GM10266 (cell line): ENCODE results near the gene COL27A1.

Experiments used
- DNase-seq: peaks from one replicate; pipeline ENCODE4 v3.0.0; 2012; ENCODE audit errors: extremely low spot score
- TF ChIP-seq, protein P1 (sequence below): IDR thresholded peaks from 2 replicates; pipeline ENCODE4 v1.5.1; 2012; ENCODE audit warnings: mild to moderate bottlenecking, low read depth; ENCODE audit not compliant: control insufficient read depth, insufficient read depth; ENCODE audit errors: missing control alignments

COL27A1 gene

DNA sequence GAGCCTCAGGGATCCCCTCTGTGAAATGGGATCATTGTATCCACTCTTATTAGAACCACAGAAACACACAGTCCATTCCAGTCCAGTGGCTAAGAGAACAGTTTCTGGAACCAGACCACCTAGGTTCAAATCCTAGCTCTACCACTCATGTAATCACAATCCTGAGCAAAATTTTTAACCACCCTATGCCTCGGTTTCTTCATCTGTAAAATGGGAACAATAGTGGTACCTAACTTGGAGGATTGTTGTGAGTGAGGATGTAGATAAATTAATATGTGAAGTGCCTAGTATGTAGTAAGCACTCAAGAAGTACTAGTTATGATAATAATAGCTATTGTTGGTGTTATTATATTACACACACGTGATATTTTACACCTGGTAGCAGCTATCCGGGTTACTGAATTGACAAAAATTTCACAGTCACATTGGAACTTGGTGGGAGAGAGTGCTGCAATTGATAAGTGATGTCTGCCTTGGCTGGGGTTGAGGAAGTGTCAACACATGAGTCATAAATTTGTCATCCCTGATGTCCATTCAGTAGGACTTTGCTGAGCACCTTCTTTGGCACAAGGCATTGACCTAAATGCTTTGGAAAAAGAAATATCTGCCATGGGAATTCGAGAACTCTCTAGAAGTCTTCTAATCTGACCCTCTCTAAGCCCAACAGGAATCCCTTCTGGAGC, 68.4 kb downstream of the COL27A1 start:
- TF ChIP-seq, protein P1, sequence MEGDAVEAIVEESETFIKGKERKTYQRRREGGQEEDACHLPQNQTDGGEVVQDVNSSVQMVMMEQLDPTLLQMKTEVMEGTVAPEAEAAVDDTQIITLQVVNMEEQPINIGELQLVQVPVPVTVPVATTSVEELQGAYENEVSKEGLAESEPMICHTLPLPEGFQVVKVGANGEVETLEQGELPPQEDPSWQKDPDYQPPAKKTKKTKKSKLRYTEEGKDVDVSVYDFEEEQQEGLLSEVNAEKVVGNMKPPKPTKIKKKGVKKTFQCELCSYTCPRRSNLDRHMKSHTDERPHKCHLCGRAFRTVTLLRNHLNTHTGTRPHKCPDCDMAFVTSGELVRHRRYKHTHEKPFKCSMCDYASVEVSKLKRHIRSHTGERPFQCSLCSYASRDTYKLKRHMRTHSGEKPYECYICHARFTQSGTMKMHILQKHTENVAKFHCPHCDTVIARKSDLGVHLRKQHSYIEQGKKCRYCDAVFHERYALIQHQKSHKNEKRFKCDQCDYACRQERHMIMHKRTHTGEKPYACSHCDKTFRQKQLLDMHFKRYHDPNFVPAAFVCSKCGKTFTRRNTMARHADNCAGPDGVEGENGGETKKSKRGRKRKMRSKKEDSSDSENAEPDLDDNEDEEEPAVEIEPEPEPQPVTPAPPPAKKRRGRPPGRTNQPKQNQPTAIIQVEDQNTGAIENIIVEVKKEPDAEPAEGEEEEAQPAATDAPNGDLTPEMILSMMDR: no peak
- DNase-seq: no peak

DNA sequence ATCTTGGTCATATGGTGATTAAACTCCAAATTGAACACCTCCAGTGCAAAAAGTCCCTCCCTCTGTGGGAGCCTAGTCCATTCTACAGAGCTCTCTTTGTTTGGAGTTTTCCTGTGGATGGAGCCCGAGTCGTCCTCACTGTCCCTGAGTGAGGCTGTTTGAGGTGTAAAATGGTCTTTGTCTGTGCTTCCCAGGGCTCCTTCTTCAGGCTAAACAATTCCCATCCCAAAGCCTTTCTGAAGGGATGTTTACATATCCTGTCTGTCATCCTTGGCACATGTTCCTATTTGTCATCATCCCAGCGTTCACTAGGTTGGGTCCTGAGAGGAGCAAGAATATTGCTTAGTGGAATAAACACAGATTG, 68.9 kb downstream of the COL27A1 start:
- TF ChIP-seq, protein P1: no peak
- no peak for DNase-seq

DNA sequence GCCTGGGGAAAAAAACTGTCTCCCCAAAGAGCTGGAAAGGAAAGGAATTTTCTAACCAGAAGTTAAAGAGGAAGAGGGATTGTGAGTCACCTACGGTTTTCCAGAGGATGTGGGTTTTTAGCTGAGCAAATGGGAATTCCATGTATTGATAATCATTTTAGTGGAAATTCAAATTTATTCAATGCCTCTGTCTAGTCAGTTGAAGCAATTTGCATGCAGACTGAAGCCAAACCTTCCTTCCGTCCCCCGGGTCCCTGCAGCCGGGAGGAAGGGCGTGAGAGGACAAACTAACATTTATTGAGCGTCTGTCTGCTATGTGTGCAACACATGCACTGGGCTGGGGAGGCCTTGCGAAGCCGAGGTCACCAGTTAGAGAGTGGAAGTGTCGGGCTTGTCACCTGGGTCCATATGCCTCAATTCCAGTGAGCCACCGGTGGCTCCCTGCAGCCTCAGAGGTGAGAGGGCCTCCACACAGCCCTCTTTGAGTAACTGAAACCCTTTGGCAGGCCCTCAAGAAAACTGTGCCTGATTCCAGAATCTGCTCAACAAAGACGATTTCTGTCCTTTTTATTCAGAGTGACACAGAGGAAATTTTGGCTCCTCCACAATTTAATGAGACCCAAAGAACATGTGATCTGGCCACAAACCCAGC, 70.3 kb downstream of the COL27A1 start:
- TF ChIP-seq, protein P1: no peak
- DNase-seq: no peak

DNA sequence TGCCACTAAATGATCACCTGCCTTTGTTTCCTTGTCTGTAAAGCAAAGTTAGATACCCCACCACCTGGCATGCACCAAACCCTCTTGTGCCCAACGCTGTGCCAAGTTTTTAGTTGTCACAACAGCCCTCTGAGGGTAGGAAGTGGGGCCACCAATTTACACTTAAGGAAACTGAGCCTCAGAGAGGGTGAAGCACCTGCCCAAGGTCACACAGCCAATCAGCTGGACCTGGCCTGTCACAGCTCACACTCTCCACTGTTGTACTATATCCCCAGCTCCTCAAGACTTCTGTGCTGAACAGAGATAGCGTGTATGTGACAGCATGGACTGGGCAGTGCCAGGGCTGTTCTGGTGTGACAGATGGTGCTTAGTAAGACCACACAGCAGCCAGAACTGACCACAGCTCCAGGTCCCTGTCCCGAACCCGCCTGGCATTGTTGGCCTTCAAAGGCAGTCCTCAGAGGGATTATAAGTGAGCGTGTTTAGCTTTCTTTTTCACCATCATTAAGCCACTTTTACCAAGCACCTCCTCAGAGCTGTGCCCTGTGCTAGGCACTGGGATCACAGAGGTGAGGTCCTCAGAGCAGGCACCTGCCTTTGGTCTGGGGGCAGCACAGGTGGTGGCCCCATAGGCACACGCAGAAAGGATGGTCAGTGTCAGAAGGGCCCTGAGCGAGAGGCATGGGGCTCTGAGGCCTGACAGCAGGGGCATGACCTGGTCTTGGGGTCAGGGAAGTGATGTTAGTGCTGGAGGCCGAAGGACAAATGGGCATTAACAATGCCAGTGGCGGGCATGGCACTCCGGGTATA, 71.1 kb downstream of the COL27A1 start:
- no peak for DNase-seq
- TF ChIP-seq, protein P1: no peak

DNA sequence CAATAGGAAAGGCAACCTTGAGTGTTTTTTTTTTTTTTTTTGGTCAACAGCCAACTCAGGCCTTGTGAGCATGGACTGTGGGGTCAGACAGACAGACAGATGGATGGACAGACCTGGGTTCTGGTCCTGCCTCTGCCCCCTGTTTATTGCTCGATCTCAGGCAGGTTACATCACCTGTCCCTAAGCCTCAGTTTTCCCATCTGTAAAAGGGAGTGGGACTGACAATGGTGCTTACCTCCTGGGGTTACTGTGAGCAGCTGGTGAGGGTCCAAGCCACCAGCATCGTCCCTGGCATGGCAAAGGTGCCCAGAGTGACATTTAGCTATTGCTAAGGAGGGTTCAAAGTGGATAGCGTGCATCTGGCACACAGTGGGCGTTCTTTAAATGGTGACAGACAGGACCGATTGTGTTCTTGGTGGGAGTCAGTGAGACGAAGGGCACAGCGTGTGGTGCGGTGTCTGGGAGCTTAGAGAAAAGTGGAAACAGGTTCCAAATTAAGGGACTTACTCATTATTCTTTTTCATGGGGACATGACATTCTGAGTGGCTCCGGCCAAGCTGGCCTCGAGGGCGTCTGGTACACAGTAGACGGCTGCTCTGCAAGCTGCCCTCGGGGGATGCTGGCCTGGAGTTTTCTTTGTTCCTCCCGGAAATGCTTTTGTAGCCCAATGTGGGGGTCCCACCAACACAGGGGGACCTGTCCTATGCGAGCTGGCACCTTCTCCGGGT, 72.1 kb downstream of the COL27A1 start:
- DNase-seq: no peak
- TF ChIP-seq, protein P1: no peak

DNA sequence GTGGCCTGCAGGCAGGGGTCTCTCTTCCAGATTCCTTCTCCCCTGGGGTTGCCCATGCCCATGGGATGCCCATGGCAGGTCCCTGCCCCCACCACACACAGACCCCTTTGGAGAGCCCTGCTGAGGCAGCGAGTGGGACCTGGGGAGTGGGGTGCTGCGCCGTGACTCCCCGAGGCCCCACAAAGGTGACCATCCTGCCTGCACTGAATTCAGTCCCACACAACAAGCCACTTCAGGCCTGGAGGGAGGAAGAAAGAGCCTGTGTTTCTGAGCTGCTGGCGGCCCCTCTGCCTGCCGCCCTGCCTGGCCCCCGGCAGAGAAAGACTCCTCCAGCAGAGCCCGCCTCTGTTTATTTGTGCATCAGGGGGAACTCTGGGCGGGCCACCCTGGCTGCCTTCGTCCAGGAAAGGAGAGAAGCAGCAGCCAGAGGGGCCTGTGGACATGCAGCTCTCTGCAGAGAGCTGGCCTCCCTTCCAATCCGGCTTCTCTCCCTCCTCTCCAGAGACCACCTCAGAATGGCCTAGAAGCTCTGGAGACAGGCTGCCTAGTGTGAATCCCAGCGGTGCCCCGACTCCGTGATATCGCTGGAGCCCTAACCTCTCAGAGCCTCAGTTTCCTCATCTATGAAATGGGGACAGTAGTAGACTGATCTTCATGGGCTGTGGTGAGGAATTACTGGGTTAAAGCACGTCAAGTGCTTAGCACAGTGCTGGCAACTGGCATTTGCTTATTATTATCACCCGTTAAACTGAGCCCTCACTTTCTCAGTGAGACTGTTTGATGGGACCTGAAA, 72.9 kb downstream of the COL27A1 start:
- TF ChIP-seq, protein P1: no peak
- DNase-seq: no peak
